HepG2 (cell line): ENCODE data around the gene RASSF4. TPM values are rescaled to one million over a fixed set of nuclear protein-coding genes. Genes with fewer than 3 reads are reported as not detected.

ENCODE experiments used
- JUND ChIP-seq: sonication (generic); formaldehyde crosslinking; IDR thresholded peaks from 2 replicates; pipeline ENCODE4 v1.8.0; 2022; ENCODE audit warnings: mild to moderate bottlenecking, missing genetic modification reagents
- KDM3A ChIP-seq: IDR thresholded peaks from 2 replicates; pipeline ENCODE4 v1.6.1; 2018; ENCODE audit warnings: low read depth, missing compliant biosample characterization
- MAFF ChIP-seq: IDR thresholded peaks from 2 replicates; pipeline ENCODE4 v1.6.1; 2011; ENCODE audit warnings: low read depth, low read length, improper control_type of control experiment
- MED8 ChIP-seq: sonication (generic); formaldehyde crosslinking; IDR thresholded peaks from 2 replicates; pipeline ENCODE4 v1.8.1; 2023; ENCODE audit warnings: mild to moderate bottlenecking, missing genetic modification reagents; ENCODE audit not compliant: insufficient replicate concordance
- MXI1 ChIP-seq: IDR thresholded peaks from 3 replicates; pipeline ENCODE4 v1.6.1; 2012; ENCODE audit warnings: low read depth, low read length, inconsistent platforms, borderline replicate concordance
- PAWR ChIP-seq: sonication (generic); formaldehyde crosslinking; IDR thresholded peaks from 2 replicates; pipeline ENCODE4 v1.4.0; 2020; ENCODE audit warnings: missing genetic modification reagents, mild to moderate bottlenecking, borderline replicate concordance
- PHF20 ChIP-seq: sonication (generic); formaldehyde crosslinking; IDR thresholded peaks from 2 replicates; pipeline ENCODE4 v1.5.0; 2020; ENCODE audit warnings: mild to moderate bottlenecking, missing genetic modification reagents
- ZBTB7B ChIP-seq: sonication (generic); formaldehyde crosslinking; IDR thresholded peaks from 2 replicates; pipeline ENCODE4 v1.4.0; 2020; ENCODE audit warnings: missing genetic modification reagents
- ZMAT3 ChIP-seq: sonication (generic); formaldehyde crosslinking; conservative IDR thresholded peaks from 2 replicates; pipeline ENCODE4 v1.7.0; 2021; ENCODE audit warnings: missing genetic modification reagents
- ZNF121 ChIP-seq: sonication (generic); formaldehyde crosslinking; IDR thresholded peaks from 2 replicates; pipeline ENCODE4 v1.5.0; 2020; ENCODE audit warnings: mild to moderate bottlenecking, missing genetic modification reagents
- ZNF234 ChIP-seq: sonication (generic); formaldehyde crosslinking; conservative IDR thresholded peaks from 2 replicates; pipeline ENCODE4 v1.5.1; 2020; ENCODE audit warnings: mild to moderate bottlenecking, missing genetic modification reagents
- ZNF383 ChIP-seq: sonication (generic); formaldehyde crosslinking; IDR thresholded peaks from 2 replicates; pipeline ENCODE4 v1.4.0; 2020; ENCODE audit warnings: missing genetic modification reagents, mild to moderate bottlenecking, borderline replicate concordance
- ZNF441 ChIP-seq: sonication (generic); formaldehyde crosslinking; IDR thresholded peaks from 2 replicates; pipeline ENCODE4 v1.7.0; 2021; ENCODE audit warnings: missing genetic modification reagents, borderline replicate concordance
- ZNF562 ChIP-seq: sonication (generic); formaldehyde crosslinking; IDR thresholded peaks from 2 replicates; pipeline ENCODE4 v1.8.0; 2022; ENCODE audit warnings: missing genetic modification reagents, borderline replicate concordance
- ZNF780A ChIP-seq: sonication (generic); formaldehyde crosslinking; IDR thresholded peaks from 2 replicates; pipeline ENCODE4 v1.8.0; 2022; ENCODE audit warnings: mild to moderate bottlenecking, missing genetic modification reagents, moderate library complexity
- ZNF883 ChIP-seq: sonication (generic); formaldehyde crosslinking; IDR thresholded peaks from 2 replicates; pipeline ENCODE4 v1.5.1; 2020; ENCODE audit warnings: mild to moderate bottlenecking, missing genetic modification reagents; ENCODE audit errors: not compliant biosample characterization
- polyA plus RNA-seq, 8 experiments: library from polyadenylated mRNA; depleted of rRNA in 3 of 8; stranded (reverse) in 7 of 8; unstranded in 1 of 8; fragments of >200 nt; fragmentation: Illumina TruSeq in 4 of 8; extraction: Trizol in 4 of 8; gene quantifications; 2 replicates each; pipeline versions ENCODE4 v1.2.1 to v1.2.3, GENCODE V29; 2011 to 2016; ENCODE audit warnings: low read depth in 4 of 8, missing spikeins in 1 of 8, mixed read lengths in 1 of 8; ENCODE audit not compliant: insufficient read depth in 1 of 8
- total RNA-seq, 5 experiments: library from RNA; depleted of rRNA; stranded (reverse); fragments of >200 nt; fragmentation: Illumina TruSeq; extraction: Trizol; gene quantifications; 2 replicates each; pipeline ENCODE4 v1.2.3, GENCODE V29; 2016; ENCODE audit warnings: low read depth in 1 of 5
- TF ChIP-seq, protein P1 (sequence below): sonication (generic); formaldehyde crosslinking; IDR thresholded peaks from 2 replicates; pipeline ENCODE4 v1.4.0; 2020; ENCODE audit warnings: mild to moderate bottlenecking, missing genetic modification reagents
- TF ChIP-seq, protein P2 (sequence below): sonication (generic); IDR thresholded peaks from 2 replicates; pipeline ENCODE4 v1.6.1; 2016; ENCODE audit warnings: low read depth, borderline replicate concordance
- TF ChIP-seq, protein P3 (sequence below): sonication (generic); formaldehyde crosslinking; IDR thresholded peaks from 2 replicates; pipeline ENCODE4 v1.5.0; 2020; ENCODE audit warnings: mild to moderate bottlenecking, missing genetic modification reagents, moderate library complexity

Gene RASSF4
- total and polyA plus RNA-seq, 2 of the 13 experiments (the other 11 are each of a cell fraction or from before 2014, with no cell fraction given) = 34.0 to 51.7 TPM

DNA sequence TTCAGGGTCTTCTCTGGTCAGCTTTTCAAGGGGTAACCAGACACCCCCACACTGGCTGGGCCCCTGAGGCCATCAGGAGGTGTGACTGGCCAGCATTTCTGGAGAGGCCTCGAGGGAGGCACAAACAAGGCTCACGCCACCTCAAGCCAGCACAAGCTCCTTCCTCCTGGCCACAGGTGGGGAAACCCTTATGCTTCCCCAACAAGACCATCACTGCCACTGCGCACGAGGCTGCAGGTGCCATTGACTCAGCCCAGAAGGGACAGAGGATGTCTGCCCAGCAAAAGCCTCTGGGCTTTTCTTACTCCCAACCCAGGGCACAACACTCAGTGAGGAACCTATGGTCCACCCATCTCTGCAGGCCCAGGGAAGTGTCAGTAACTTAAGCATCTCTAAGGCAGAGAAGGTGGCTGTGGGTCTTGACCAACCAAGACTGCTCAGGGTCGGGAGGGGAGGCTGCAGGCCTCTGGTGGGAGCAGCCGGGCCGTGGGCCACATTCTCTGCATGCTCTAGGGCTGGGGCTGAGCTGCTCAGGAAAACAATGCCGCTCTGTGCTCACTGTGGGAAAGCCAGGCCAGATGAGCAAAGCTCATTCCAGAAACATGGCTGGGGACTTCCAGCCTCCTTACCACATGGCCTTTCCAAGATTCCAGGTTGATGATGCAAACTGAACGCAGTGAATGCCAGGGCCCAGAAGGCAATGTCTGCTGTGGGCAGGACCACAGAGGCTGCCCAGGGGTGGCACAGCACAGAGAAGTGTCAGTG lies 24.2 kb upstream of the RASSF4 start (continued):
- TF ChIP-seq ZMAT3 (CRISPR knock-in tag) (peak; percentile 87; the same call in 1 of the 2 replicates), ZNF780A (CRISPR knock-in tag) (peak; percentile 70; the same call in 1 of the 2 replicates), ZBTB7B (peak; percentile 96), KDM3A (CRISPR knock-in tag) (no peak), ZNF883 (CRISPR knock-in tag) (peak; percentile 88), ZNF383 (CRISPR knock-in tag) (no peak), ZNF441 (CRISPR knock-in tag) (peak; percentile 78), MED8 (CRISPR knock-in tag) (no peak), PAWR (CRISPR knock-in tag) (no peak), ZNF234 (CRISPR knock-in tag) (no peak), JUND (CRISPR knock-in tag) (peak; percentile 91), MXI1 (peak; percentile 66; the same call in 1 of the 3 replicates), PHF20 (CRISPR knock-in tag) (no peak), ZNF121 (CRISPR knock-in tag) (peak; percentile 85), MAFF (no peak), ZNF562 (CRISPR knock-in tag) (0 out of 2 replicates have a peak, but pooled peaks have one; percentile 48)
- TF ChIP-seq, protein P1, sequence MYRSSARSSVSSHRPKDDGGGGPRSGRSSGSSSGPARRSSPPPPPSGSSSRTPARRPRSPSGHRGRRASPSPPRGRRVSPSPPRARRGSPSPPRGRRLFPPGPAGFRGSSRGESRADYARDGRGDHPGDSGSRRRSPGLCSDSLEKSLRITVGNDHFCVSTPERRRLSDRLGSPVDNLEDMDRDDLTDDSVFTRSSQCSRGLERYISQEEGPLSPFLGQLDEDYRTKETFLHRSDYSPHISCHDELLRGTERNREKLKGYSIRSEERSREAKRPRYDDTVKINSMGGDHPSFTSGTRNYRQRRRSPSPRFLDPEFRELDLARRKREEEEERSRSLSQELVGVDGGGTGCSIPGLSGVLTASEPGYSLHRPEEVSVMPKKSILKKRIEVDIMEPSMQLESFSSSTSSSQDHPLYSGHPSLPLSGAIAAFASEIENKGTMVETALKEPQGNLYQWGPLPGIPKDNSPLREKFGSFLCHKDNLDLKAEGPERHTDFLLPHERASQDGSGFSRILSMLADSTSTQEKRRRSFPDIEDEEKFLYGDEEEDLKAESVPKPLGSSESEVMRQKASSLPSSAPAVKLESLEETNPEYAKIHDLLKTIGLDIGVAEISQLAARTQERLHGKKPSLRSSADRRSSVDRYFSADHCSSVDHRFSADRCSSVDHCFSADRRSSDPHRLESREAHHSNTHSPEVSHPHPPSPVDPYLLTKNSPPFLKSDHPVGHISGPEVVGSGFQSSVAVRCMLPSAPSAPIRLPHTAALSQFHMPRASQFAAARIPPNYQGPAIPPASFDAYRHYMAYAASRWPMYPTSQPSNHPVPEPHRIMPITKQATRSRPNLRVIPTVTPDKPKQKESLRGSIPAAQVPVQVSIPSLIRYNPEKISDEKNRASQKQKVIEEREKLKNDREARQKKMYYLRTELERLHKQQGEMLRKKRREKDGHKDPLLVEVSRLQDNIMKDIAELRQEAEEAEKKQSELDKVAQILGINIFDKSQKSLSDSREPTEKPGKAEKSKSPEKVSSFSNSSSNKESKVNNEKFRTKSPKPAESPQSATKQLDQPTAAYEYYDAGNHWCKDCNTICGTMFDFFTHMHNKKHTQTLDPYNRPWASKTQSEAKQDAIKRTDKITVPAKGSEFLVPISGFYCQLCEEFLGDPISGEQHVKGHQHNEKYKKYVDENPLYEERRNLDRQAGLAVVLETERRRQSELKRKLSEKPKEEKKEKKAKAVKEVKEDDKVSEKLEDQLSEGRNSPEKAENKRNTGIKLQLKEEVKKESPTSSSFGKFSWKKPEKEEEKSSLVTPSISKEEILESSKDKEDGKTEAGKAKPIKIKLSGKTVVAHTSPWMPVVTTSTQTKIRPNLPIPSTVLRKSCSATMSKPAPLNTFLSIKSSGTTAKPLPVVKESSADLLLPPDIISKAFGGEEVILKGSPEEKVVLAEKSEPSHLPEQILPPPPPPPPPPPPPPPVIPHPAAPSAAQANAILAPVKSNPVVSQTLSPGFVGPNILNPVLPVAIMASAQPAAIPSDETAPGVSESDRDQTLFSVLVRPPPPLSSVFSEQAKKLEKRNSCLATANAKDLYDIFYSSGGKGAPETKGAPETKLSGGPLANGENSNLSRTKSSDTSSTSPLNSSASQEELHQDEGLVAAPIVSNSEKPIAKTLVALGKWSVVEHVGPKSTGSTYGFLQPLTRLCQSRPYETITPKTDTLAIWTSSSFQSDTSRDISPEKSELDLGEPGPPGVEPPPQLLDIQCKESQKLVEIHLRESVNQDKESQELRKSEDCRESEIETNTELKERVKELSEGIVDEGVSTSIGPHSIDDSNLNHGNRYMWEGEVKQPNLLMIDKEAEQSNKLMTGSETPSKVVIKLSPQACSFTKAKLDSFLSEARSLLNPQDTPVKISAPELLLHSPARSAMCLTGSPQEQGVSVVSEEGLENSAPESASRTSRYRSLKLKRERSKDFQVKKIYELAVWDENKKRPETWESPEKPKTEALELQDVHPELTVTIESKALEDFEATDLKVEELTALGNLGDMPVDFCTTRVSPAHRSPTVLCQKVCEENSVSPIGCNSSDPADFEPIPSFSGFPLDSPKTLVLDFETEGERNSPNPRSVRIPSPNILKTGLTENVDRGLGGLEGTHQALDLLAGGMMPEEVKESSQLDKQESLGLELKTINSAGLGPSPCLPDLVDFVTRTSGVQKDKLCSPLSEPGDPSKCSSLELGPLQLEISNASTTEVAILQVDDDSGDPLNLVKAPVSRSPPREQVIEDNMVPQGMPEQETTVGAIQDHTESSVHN (CRISPR knock-in tag) = peak; percentile 80; the same call in 1 of the 2 replicates
- TF ChIP-seq, protein P2, sequence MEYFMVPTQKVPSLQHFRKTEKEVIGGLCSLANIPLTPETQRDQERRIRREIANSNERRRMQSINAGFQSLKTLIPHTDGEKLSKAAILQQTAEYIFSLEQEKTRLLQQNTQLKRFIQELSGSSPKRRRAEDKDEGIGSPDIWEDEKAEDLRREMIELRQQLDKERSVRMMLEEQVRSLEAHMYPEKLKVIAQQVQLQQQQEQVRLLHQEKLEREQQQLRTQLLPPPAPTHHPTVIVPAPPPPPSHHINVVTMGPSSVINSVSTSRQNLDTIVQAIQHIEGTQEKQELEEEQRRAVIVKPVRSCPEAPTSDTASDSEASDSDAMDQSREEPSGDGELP = peak; percentile 79; the same call in 1 of the 2 replicates
- TF ChIP-seq, protein P3, sequence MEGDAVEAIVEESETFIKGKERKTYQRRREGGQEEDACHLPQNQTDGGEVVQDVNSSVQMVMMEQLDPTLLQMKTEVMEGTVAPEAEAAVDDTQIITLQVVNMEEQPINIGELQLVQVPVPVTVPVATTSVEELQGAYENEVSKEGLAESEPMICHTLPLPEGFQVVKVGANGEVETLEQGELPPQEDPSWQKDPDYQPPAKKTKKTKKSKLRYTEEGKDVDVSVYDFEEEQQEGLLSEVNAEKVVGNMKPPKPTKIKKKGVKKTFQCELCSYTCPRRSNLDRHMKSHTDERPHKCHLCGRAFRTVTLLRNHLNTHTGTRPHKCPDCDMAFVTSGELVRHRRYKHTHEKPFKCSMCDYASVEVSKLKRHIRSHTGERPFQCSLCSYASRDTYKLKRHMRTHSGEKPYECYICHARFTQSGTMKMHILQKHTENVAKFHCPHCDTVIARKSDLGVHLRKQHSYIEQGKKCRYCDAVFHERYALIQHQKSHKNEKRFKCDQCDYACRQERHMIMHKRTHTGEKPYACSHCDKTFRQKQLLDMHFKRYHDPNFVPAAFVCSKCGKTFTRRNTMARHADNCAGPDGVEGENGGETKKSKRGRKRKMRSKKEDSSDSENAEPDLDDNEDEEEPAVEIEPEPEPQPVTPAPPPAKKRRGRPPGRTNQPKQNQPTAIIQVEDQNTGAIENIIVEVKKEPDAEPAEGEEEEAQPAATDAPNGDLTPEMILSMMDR (CRISPR knock-in tag) = peak; percentile 50
